Occipital lobe (tissue), 2 donors: Measurements from ENCODE around the gene STUB1. TPM values are rescaled to one million over a fixed set of nuclear protein-coding genes. Genes with fewer than 3 reads are reported as not detected.
"Not testable (repeated sequence)": the region's sequence is repeated elsewhere in the genome, so short reads cannot be mapped to it uniquely, and the experiment has no call there.

ENCODE experiments used
- DNase-seq: peaks from one replicate; lab custom pipeline; 2025; lab: John Stamatoyannopoulos, UW
- total RNA-seq: library from RNA; depleted of rRNA; stranded (reverse); fragments of >200 nt; gene quantifications from one replicate; pipeline ENCODE4 v1.2.3, GENCODE V29; 2014

STUB1 gene
- total RNA-seq, 1 donor from 2014 or later: 49.9 TPM

DNA sequence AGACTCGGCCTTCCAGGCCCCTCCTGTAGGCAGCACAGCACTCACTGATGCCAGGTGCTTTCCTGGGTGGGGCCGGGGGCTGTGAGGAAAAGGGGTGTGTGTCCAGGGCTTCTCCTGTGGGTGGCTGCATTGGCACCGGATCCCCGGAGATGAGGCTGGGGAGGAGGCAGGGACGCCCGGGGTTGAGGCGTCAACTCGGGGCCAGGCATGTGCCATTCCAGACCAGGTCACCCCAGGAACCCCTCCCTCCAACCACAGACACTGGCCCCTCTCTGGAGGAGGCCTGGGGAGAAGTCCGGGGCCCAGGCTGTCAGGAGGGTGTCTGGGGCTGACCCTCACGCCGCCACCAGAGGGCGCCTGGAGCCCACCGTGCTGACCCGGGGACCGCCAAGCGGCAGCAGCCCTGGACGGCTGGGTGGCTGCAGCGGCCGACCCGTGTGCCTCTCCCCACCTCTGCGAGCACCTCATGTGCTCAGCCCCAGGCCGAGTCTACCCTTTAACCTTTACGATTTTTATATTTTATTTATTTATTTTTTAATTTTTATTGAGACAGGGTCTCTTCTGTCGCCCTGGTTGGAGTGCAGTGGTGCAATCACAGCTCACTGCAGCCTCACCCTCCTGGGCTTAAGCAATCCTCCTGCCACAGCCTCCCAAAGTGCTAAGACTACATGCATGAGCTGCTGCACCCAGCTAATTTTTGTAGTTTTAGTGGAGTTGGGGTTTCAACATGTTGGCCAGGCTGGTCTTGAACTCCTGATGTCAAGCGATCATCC, 31.5 kb downstream of the STUB1 start:
- peak; percentile 36 for DNase-seq

- not testable (repeated sequence) for DNase-seq
These were observed 32.6 kb downstream of the STUB1 start for GRCh38 chr16:712740-713250.

- no peak for DNase-seq
These were observed 33.9 kb downstream of the STUB1 start for GRCh38 chr16:714079-714478.

GRCh38 chr16:714558-715476, 34.6 kb downstream of the STUB1 start, which contains the start of gene METRN:
Gene METRN, plus strand, starts transcription at chr16:715118. Its CDS starts 172 bp downstream, at chr16:715290.
- DNase-seq: peak; percentile 85

DNA sequence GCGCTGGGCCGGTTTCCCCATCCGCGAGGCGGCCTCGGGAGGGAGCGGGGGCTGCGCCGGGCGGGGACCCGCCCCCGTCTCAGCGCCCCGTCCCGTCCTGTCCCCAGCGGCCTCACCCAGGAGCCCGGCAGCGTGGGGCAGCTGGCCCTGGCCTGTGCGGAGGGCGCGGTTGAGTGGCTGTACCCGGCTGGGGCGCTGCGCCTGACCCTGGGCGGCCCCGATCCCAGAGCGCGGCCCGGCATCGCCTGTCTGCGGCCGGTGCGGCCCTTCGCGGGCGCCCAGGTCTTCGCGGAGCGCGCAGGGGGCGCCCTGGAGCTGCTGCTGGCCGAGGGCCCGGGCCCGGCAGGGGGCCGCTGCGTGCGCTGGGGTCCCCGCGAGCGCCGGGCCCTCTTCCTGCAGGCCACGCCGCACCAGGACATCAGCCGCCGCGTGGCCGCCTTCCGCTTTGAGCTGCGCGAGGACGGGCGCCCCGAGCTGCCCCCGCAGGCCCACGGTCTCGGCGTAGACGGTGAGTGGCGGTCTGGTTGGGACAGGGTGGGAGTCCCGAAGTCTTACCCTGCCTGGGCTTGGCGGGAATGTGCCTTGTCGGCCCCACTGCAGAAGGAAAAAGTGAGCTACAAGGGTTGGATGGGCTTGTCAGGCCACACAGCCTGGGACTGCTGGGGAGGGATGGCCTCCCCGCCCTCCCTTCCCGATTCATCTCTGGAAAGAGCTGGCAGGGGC, 35.4 kb downstream of the STUB1 start:
- DNase-seq: no peak

DNA sequence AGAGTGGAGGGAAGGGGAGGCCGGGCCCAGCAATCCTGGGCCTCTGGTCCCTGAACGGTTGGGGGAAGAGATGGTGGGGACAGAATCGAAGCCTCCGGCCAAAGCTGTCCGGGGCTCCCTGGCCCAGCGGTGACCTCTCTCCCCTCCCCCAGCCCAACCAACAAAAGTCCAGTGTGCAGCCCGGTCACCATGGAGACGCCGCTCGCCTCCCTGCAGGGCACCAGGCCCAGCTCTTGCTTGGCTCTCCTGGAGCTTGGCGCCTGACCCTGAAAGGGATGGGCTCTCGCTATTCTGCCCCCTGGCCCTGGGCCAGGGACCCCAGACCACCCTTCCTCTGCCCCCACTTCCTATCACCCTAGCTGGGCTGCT, 36.0 kb downstream of the STUB1 start:
- DNase-seq: peak; percentile 74

DNA sequence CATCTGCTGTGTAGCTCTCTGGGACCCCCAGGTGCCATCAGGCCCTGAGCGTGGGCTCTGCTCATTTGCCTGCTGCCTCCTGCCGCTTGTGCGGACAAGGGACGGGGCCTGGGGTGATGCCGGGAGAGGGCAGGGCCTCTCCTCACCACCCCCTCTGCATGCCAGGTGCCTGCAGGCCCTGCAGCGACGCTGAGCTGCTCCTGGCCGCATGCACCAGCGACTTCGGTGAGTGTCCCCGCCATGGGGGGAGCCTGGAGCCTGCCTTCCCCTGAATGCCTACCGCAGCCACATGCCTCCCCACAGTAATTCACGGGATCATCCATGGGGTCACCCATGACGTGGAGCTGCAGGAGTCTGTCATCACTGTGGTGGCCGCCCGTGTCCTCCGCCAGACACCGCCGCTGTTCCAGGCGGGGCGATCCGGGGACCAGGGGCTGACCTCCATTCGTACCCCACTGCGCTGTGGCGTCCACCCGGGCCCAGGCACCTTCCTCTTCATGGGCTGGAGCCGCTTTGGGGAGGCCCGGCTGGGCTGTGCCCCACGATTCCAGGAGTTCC, 36.6 kb downstream of the STUB1 start:
- DNase-seq: no peak

GRCh38 chr16:717450-718245, 37.4 kb downstream of the STUB1 start:
- no peak for DNase-seq

GRCh38 chr16:718389-718788, 38.2 kb downstream of the STUB1 start:
- no peak for DNase-seq

DNA sequence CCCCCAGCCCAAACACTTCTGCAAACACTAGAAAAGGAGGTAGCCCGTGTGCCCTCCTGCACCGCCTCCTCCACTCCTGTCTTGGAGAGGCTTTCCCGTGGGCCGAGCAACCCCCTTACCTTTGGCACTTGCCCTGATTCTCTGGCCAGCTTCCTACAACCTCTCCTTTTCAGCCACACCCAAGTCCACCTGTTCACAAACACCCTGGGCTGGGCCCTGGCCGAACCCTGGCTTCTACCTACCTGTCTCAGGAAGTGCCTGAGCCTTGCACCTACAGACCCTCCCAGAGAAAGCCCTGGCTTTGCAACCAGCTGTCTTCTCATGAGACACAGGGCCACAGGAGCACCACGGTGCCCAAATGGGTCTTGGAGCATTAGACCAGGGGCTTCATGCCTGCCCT, 38.7 kb downstream of the STUB1 start:
- no peak for DNase-seq

DNA sequence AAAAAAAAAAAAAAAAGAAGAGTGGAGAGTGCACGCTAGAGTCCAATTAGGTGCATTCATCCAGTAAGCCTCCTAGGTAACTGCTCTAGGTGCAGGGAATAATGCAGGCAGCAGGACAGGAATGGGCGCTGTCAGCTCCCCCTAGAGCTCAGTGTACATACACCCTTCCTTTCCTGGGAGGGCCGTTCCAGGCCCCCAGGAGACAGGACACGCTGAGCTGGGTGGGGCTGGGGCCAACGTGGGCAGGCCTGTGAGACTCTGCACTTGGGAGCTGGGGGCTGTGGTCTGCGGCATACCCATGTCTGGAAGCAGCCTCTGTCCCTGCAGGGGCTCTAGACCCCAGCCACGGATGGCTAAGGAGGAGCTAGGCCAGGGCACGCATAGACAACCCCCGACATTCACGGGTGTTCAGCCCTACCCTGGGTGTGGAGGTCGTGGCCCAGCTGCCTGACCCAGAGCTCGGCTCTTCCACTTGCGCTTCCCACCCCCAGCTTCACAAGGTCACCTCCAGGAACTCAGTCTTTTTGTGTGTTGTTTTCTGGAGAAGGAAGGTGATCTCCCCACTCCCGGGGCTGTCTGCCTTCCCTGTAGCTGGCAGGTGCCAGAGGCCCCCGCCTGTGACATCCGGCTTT, 39.7 kb downstream of the STUB1 start:
- no peak for DNase-seq

DNA sequence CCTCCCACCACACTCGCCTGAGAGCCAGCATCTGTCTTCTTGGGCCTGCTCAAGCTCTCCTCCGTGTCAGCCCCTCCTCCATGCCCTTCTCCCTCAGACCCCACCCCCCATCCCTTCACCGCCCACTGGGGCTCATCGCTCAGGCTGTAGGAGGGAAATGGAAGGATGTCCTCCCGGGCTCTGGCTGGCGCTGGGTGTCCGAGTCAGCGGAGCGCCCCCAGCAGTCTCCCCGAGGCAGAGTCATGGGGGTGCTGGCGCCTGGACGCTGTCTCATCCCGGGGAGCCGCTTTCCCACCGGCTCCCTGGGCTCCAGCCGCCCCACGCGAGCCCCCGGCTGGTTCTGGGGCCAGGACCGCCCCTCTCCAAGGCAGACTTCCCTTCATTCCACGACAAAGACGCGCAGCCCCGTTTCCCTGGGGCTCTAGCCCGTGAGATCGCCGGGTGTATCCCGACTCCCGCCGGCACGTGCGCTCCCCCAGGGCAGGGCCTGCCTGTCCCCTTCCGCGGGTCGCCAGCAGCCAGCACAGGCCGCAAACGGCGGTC, 40.3 kb downstream of the STUB1 start:
- peak; percentile 74 for DNase-seq

GRCh38 chr16:720990-721764, 41.0 kb downstream of the STUB1 start, which contains the start of gene ANTKMT:
Gene ANTKMT, plus strand, starts transcription at chr16:721146. Its CDS starts 129 bp downstream, at chr16:721275.
- DNase-seq: peak; percentile 77

- DNase-seq: no peak
These were observed 41.7 kb downstream of the STUB1 start for GRCh38 chr16:721765-722540.

DNA sequence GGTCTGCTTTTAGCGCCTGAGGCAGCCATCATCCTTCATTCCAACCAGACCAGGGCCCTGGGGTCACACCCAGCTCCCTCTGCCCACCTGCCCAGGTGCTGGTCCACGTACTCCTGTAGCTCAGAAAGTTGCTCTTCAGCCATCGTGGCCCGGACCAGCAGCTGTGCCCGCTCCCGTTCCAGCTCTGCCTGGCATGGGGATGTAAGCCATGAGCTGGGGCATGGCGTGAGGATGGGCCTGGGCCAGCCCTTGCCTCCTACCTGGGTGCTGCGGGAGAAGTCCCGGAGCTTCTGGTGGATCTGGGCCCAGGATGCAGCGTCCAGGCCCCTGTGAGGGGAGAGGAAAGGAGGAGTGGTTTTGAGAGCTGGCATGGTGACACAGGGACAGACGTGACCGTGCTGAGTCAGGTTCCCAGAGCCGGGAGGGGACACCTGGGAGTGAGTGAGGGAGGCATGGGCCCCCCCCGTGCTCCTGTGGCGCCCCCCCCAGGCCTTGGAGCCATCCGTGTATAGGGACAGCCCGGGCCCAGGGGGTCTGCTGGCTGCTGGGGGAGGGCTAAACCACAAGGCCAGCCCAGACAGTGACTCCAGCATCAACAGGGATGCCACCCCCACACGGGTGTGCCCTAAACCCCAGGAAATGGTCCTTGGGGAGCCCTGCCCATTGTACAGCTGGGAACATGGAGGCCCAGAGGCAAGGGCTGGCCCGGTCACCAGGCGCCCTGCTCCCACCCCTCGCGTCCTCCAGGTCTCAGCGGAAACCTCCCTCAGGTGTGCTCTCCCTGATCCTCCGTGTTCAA, 42.8 kb downstream of the STUB1 start:
- no peak for DNase-seq

DNA sequence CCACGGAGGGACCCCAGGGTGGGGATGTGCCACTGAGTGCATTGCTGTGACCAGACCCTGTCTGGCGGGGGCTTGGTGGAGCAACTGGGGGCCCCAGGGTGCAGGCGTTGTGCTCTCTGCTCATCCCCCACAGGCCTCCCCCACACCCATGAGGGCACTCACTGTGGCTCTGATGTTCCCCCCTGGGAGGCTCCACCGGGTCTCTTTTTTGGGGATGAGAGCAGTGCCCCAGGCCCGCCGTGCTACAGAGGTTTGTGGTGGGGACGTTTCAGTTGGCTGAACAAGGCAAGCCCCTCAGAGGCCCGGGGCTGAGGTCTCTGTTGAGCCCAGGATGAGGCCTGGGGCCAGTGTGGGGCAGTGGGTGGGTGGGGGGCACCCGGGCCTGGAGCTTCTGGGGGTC, 43.5 kb downstream of the STUB1 start:
- no peak for DNase-seq
